NB4 (cell line): ENCODE data around the gene NME8.

Experiments
- DNase-seq: peaks from one replicate; pipeline ENCODE4 v3.0.0; 2010; ENCODE audit warnings: low read depth
- H3K4me3 ChIP-seq: one replicate; pipeline ENCODE4 v1.5.1; 2011; ENCODE audit warnings: mild to moderate bottlenecking, low read depth, low read length, moderate library complexity
- MYC ChIP-seq: IDR thresholded peaks from 2 replicates; pipeline ENCODE4 v1.6.1; 2011; ENCODE audit warnings: low read depth, low read length
- POLR2A ChIP-seq: IDR thresholded peaks from 2 replicates; pipeline ENCODE4 v1.6.1; 2011; ENCODE audit warnings: mild to moderate bottlenecking; ENCODE audit not compliant: insufficient read length; ENCODE audit errors: extremely low read depth
- TF ChIP-seq, protein P1 (sequence below): IDR thresholded peaks from one replicate; pipeline ENCODE4 v1.5.1; 2012; ENCODE audit warnings: low read depth, low read length
- TF ChIP-seq, protein P2 (sequence below): IDR thresholded peaks from 2 replicates; pipeline ENCODE4 v1.6.1; 2011; ENCODE audit warnings: low read depth, low read length

Gene NME8

DNA sequence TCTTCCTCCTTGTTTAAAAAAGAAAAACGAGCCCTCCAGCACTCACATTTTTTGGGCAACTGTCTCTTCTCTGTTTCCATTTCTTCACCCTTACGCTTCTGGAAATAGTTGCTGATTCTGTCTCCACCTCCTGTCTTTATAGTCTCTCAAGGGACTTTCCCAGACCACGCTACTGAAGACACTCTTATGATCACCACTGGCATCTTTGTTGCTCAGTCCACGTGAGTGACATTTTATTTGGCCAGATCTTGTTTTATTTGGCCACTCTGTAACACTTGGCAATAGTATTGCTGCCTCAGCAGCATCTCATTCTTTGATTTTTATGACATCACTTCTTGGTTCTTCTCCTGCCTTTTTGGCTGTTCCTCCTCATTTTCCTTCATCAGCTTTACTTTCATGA lies 21.6 kb upstream of the NME8 start:
- peak; percentile 36 for DNase-seq
- no peak for TF ChIP-seq POLR2A
- TF ChIP-seq, protein P1, sequence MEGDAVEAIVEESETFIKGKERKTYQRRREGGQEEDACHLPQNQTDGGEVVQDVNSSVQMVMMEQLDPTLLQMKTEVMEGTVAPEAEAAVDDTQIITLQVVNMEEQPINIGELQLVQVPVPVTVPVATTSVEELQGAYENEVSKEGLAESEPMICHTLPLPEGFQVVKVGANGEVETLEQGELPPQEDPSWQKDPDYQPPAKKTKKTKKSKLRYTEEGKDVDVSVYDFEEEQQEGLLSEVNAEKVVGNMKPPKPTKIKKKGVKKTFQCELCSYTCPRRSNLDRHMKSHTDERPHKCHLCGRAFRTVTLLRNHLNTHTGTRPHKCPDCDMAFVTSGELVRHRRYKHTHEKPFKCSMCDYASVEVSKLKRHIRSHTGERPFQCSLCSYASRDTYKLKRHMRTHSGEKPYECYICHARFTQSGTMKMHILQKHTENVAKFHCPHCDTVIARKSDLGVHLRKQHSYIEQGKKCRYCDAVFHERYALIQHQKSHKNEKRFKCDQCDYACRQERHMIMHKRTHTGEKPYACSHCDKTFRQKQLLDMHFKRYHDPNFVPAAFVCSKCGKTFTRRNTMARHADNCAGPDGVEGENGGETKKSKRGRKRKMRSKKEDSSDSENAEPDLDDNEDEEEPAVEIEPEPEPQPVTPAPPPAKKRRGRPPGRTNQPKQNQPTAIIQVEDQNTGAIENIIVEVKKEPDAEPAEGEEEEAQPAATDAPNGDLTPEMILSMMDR: no peak
- no peak for TF ChIP-seq MYC
- TF ChIP-seq, protein P2, sequence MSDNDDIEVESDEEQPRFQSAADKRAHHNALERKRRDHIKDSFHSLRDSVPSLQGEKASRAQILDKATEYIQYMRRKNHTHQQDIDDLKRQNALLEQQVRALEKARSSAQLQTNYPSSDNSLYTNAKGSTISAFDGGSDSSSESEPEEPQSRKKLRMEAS: no peak
- no peak overlapping the region for H3K4me3 ChIP-seq

DNA sequence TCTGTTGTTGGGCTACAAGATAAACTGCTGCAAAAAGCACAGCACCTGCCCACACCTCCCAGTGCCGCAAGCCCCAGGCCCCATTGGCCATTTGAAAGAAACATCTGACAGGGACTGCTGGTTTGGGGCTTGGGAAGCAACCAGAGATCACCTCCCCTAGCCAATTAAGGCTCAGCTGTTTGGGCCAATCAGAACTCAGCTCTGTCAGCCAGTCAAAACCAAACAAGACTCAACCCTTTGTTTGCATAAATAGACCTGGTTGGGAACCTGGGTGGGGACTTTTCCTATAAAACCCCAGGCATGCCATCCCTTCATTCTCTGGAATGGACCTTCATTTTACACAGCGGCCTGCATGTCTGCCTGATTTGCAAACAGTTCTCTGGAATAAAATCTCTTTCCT lies 17.2 kb upstream of the NME8 start:
- TF ChIP-seq, protein P2: no peak
- TF ChIP-seq, protein P1: no peak
- DNase-seq: no peak
- H3K4me3 ChIP-seq: no peak overlapping the region

DNA sequence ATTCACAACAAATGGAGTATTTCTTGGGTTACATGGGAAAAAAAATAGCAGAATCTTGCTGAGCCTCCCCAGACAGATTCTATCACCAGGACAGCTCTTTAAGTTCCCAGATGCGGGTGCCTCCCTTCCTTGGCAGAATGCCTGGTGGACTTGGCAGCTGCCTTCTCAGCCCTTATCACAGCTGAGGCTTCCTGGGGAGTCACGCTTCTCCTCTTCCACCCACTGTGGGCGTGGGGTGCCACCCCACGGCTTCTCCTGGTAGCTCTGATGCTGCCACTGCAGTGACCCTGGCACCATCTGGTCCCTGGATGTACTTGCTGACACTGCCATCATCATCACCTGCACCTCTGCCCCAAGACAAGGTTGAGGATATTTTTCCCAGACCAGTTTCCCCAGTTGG lies 16.2 kb upstream of the NME8 start:
- TF ChIP-seq, protein P2: no peak
- TF ChIP-seq, protein P1: no peak
- no peak for TF ChIP-seq POLR2A
- TF ChIP-seq MYC: no peak
- DNase-seq: no peak
- H3K4me3 ChIP-seq: no peak overlapping the region

DNA sequence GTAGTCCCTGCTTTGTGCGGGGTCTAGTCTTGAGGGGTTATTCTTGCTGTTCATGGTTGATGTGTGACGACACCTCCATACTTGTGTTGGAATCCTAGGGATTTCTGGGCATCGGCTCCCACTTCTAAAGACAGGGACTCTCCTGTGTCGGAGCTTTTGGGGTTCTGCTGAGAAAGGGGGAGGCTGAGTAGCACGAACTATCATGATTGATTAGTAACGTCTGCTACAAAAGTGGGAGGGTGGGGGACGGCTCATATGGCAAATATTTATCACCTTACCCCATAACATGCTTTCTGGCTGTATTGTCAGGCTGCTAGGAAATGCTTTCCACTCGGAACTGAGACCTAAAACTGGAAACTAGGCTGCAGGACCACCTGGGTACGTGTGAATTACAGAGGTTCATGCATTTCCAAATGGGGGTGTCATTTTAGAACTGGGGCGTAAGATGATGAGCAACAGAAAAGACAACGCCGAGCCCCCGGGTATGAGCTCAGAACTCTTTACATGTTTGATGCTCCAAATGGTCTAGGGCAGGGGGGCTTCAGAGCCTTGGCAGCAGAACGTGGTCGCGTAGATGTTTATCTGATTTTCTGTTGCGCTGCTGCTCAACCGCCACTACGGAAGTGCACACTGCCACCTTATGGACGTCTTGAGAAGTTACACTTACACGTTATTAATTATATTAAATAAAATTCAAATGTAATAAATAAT lies 15.1 kb upstream of the NME8 start:
- peak; percentile 83 for DNase-seq
- TF ChIP-seq, protein P2: peak; percentile 43; the same call in 1 of the 2 replicates
- TF ChIP-seq POLR2A (no peak), MYC (peak; percentile 9; the same call in 1 of the 2 replicates)
- TF ChIP-seq, protein P1: peak; percentile 58
- no peak overlapping the region for H3K4me3 ChIP-seq

DNA sequence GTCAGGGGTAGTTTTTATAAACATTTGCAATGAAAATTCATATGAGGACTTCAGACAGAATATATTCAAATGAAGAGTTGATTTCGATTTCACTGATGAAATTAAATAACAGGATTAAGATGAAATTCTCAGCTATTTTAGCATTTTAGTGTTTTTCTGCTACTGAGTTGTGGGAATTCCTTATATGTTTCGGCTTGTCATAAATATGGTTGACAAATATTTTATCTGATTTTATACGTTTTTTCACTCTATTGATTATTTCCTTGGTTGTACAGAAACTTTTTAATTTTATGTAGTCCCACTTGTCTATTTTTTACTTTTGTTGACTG lies 14.6 kb upstream of the NME8 start:
- no peak for DNase-seq
- H3K4me3 ChIP-seq: no peak overlapping the region
- TF ChIP-seq, protein P2: no peak
- no peak for TF ChIP-seq POLR2A
- no peak for TF ChIP-seq MYC
- TF ChIP-seq, protein P1: no peak

DNA sequence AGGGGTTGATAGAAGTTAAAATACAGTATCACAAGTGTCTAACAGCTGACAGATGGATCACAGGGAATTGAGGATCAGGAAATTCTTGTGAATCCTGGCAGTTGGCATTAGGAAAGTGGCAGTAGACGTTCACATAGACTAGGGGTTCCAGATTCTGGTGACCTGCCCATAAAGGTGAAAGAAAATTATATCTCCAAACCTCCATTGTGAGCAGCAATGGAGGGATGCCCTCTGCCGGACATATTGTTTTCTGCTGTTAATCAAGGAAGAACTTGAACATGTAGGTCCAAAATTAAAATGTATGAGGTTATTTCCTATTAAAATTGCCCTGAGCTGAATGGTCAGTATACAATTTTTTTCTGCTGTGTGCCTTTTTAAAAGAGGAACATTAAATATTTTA lies 5.1 kb downstream of the NME8 start:
- DNase-seq: peak; percentile 65
- TF ChIP-seq, protein P1: peak; percentile 59
- TF ChIP-seq, protein P2: no peak
- no peak overlapping the region for H3K4me3 ChIP-seq
